SJSA1 (cell line): Measurements from ENCODE around the gene C14orf93. TPM values are rescaled to one million over a fixed set of nuclear protein-coding genes. Genes with fewer than 3 reads are reported as not detected.

Experiments used
- DNase-seq, 2 experiments: peaks; one replicate each; pipeline ENCODE4 v3.0.0-alpha.2; 2015 to 2020; ENCODE audit warnings: low spot score in 2 of 2, low read depth in 1 of 2
- H3K27ac ChIP-seq: fragments of 250-450 bp; sonication (Bioruptor Pico); 2 replicates; pipeline ENCODE4 v1.5.1; 2020; ENCODE audit warnings: mild to moderate bottlenecking, moderate library complexity
- H3K27me3 ChIP-seq: fragments of 250-450 bp; sonication (Bioruptor Pico); replicated peaks from 2 replicates; pipeline ENCODE4 v1.5.1; 2020; ENCODE audit warnings: mild to moderate bottlenecking, moderate library complexity
- H3K36me3 ChIP-seq: fragments of 250-450 bp; sonication (Bioruptor Pico); 2 replicates; pipeline ENCODE4 v1.5.1; 2020; ENCODE audit warnings: mild to moderate bottlenecking
- H3K4me1 ChIP-seq: fragments of 250-450 bp; sonication (Bioruptor Pico); replicated peaks from 2 replicates; pipeline ENCODE4 v1.6.1; 2021; ENCODE audit warnings: mild to moderate bottlenecking
- H3K4me3 ChIP-seq: fragments of 250-450 bp; sonication (Bioruptor Pico); 2 replicates; pipeline ENCODE4 v1.5.1; 2020; ENCODE audit warnings: mild to moderate bottlenecking
- H3K9me3 ChIP-seq: fragments of 250-450 bp; sonication (Bioruptor Pico); replicated peaks from 2 replicates; pipeline ENCODE4 v1.5.1; 2020; ENCODE audit warnings: mild to moderate bottlenecking
- total RNA-seq: library from RNA; depleted of rRNA; stranded (reverse); fragments of >200 nt; shearing (Covaris generic); gene quantifications from 2 replicates; pipeline ENCODE4 v1.2.3, GENCODE V29; 2014

The C14orf93 gene
- total RNA-seq, 1 experiment from 2014 or later: 6.5 TPM

DNA sequence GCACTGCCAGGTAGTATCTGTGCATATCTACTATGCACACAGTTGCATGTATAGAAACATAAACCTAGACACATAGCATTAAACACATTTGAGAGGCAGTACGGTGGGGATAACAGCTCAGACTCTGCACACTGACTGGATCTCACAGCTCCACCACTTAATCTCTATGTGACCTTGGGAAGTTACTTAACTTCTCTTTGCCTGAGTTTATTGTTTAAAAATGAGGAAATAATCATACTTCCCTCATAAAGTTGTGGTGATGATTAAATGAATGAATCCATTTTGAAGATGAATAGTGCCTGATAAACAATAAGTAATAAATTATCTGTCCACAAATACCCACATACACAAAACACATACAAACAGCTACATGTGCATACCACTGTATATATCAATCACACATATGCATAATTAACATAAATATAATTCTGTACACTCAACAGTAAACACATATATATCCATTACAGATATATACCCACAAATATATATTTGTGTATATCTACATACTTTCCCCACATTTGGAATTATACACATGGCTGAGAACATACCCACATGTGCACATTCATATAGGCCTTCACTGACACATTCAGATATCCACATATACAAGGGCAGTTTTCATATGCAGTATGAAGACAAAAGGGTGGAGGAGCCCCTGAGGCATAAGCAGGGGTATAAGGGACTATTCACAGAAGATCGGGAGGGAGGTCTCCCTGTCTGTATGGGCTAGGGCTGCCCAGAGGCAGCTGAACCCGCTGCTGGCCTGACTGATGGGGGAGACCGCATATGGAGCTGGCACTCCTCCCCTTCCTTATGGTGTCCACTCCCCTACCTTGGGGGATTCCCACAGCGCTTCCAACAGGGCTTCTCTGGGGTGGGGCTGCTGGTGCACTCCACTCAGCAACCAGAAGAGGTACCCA is 41.5 kb upstream of the C14orf93 start:
- H3K36me3 ChIP-seq: peaks cover 7% of the 10 kb centered on the region
- no peak for DNase-seq
- peaks cover 19% of the 10 kb centered on the region for H3K4me1 ChIP-seq
- no peaks in the 10 kb centered on the region for H3K9me3 ChIP-seq
- no peaks in the 10 kb centered on the region for H3K27me3 ChIP-seq
- no peak overlapping the region for H3K27ac ChIP-seq
- no peak overlapping the region for H3K4me3 ChIP-seq

DNA sequence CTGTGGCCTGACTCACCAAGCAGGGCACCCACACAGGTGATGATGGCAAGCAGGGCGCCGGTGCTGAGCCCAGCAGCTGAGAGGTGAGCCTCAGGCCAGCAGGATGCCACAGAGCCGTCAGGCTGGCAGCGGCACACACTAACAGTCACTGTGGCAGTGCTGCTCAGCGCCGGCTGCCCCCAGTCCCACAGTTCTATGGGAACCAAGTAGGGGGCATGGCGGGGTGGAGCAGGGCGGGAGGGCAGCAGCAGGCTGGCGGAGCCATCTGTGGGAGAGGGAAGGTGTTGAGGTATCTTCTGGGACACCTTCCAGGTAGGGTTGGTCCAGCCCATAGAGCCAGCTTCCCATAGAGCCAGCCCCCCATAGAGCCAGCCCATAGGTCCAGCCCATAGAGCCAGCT is 39.1 kb upstream of the C14orf93 start:
- H3K27ac ChIP-seq: no peak overlapping the region
- no peak overlapping the region for H3K4me3 ChIP-seq
- H3K4me1 ChIP-seq: peaks cover 20% of the 10 kb centered on the region
- peaks cover 7% of the 10 kb centered on the region for H3K36me3 ChIP-seq
- no peak for DNase-seq
- H3K9me3 ChIP-seq: no peaks in the 10 kb centered on the region
- H3K27me3 ChIP-seq: no peaks in the 10 kb centered on the region

DNA sequence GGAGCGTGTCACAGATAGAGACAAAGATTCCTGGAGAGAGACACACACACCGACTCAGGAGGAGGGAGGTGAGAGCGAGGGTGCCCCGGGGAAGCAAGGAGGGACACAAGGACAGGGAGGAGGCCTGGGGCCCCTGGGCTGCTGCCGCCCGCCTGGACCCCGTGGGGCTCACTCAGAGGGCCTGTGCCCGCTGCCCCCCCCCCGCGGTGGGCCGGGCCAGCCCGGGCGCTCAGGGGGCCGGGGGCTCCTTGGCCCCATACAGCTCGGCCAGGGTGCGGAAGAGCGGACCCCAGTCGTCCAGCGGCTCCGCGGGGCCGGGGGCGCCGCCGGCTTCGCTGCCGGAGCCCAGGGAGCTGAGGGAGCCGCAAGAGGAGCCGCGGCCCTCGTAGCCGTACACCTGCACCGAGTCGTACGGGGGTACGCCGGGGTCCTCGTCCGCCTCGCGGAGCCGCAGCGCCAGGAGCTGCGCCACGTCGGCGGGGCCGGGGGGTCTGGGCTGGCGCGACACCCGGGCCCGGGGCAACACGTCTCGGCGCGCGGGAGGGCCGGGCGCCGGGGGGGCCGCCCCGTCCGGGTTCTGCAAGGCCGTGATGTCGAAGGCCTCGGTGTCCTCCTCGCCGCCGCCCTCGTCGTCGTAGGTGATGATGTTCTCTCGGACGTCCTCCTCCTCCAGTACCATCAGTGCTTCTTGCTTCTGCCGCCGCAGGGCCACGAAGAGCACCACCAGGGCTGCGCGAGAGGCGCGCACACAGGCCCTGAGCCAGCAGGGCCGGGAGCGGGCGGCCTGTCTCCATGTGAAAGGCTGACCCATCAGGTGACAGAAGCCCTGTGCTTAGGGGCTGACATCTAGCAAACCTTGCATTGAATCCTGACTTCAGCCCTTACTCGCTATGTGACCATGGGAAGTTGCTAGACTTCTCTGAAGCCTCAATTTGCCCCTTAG is 38.1 kb upstream of the C14orf93 start:
- Histone ChIP-seq H3K36me3 (peaks cover 7% of the 10 kb centered on the region), H3K27ac (no peak overlapping the region), H3K4me1 (peaks cover 20% of the 10 kb centered on the region), H3K4me3 (no peak overlapping the region), H3K9me3 (no peaks in the 10 kb centered on the region), H3K27me3 (no peaks in the 10 kb centered on the region)
- DNase-seq: no peak

DNA sequence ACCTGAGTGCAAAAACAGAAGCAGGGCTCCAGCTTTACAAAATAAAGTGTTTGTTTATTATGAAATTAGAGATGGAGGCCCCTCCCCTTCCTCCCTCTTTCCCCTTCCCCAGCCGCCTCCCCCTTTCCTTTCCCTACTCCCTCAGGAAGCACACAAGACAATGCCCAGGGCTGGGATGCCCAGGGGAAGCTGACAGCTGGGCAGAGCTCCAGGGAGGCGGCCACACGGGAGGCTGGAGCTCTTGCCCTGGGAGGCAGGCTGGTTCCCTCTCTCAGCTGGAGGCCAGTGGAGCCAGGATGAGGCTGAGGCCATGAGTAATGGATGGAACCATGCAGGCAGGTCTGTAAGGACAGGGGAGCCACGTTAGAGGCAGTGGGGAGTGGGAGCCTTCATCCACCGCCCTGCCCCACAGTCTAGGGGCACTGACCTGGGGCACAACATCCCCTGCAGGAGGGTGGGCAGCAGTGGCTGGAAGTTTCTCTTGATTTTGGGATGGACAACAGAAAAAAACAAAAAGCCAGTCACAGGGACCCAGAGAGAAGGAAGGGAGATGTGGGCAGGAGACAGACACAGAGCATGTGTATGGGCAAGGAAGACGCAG is 37.2 kb upstream of the C14orf93 start:
- H3K27me3 ChIP-seq: no peaks in the 10 kb centered on the region
- H3K36me3 ChIP-seq: peaks cover 7% of the 10 kb centered on the region; the same call in 1 of the 2 replicates
- H3K27ac ChIP-seq: no peak overlapping the region
- H3K4me1 ChIP-seq: peaks cover 21% of the 10 kb centered on the region
- H3K4me3 ChIP-seq: no peak overlapping the region
- DNase-seq: peak; percentile 32 to 64
- no peaks in the 10 kb centered on the region for H3K9me3 ChIP-seq

DNA sequence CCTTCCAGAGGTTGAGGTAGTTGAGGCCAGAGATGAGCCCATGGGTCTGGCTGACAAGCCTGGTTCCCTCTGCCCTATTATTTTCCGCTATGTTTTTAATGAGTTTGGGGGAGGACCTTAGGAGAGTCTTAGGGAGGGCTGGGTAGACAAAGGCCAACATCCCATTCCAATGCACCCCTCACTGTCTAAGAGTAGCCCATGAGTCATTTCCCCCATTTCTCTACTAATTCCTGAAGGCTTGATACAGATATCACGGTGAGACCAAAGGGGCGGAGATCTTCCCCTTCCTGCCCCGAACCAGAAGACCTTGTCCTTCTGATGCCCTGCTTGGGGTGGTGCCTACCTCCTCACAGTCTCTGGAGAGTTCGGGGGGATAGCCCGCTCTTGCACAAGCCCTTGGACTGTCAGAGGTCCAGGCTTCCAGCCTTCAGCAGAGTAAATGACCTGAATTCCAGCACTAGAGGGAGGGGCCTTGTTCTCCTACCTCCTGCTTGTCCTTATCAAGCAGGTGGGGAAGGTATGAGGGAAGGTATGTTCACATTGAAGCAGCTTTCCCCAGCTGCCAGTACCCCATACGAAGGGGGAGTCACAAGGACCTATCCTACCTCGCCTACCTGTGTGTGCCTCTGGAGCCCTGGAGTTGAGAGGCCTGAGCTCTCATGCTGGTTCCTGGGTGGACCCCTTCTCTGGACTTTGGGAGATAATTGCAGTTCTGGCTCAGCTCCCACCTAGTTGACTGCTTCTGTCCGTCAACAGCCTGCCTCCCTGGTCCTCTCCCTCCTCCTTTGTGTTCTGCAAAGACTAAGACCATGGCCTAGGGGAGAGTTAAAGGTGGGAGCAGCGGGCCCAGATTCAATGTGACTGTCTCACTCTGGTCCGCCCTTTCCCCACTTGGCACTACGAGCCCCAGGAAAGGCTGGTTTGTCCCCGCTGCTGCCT is 35.7 kb upstream of the C14orf93 start:
- no peak overlapping the region for H3K27ac ChIP-seq
- H3K4me3 ChIP-seq: no peak overlapping the region
- peaks cover 7% of the 10 kb centered on the region; the same call in 1 of the 2 replicates for H3K36me3 ChIP-seq
- H3K27me3 ChIP-seq: no peaks in the 10 kb centered on the region
- H3K9me3 ChIP-seq: no peaks in the 10 kb centered on the region
- DNase-seq: no peak
- H3K4me1 ChIP-seq: peaks cover 32% of the 10 kb centered on the region

DNA sequence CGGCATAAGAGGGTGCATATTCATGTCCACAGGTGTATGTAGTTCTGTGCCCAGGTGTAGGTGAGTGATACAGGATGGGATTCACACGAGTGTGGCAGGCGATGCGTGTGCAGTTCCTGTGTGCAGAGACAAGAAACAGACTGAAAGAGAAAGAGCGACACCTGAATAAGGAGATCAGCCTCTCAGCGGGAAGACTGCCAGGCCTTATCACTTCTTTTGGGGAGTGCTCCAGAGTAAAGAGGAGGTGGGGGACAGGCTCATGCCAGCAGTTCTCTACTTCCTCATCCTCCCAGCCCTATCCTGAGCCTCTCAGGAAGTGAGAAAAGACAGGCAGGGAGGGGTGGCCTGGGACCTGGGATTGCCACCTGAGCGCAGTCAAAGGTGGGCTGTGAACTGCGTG is 34.9 kb upstream of the C14orf93 start:
- Histone ChIP-seq H3K36me3 (peaks cover 5% of the 10 kb centered on the region; the same call in 1 of the 2 replicates), H3K27me3 (no peaks in the 10 kb centered on the region), H3K4me1 (peaks cover 32% of the 10 kb centered on the region), H3K9me3 (no peaks in the 10 kb centered on the region), H3K4me3 (no peak overlapping the region), H3K27ac (no peak overlapping the region)
- no peak for DNase-seq

DNA sequence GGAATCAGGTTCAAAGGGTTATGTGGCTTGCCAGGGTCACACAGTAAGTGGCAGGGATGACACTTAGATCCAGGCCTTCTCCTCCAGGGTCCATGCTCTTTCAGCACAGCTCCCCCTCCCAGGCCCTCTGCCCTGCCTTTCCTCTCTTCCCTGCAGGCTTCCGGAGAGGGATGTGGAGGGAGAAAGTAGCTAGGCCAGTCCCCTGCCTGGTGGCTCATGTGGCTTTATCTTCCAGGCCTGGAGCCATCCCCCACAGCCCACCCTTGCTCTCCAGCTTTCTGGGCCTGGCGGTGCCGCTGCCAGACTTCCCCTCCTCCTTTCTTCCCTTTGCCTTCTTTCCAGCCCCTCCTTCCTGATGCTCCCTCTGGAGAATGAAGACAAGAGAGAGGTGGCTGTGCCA is 33.8 kb upstream of the C14orf93 start:
- Histone ChIP-seq H3K27ac (no peak overlapping the region), H3K4me3 (no peak overlapping the region), H3K36me3 (peaks cover 3% of the 10 kb centered on the region; the same call in 1 of the 2 replicates), H3K4me1 (peaks cover 32% of the 10 kb centered on the region), H3K27me3 (no peaks in the 10 kb centered on the region), H3K9me3 (no peaks in the 10 kb centered on the region)
- no peak for DNase-seq

DNA sequence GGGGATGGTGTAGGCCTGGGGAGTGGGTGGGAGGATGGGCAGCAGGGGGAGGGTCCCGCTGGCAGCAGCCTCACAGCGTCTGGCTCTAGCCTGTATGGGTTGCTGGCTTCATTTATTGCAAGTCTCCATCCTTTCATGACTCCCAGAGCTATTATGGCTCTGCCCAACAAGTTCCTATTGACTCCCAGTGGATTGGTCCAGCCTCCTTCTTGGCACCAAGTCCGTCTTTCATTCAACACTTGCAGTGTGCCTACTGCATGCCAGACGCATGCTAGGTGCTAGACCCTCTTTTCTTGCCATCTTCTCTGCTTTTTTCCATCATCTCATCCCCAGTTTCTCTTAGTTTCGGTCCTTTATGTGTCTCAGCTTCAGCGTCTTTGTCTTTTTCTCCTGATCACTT is 33.2 kb upstream of the C14orf93 start:
- Histone ChIP-seq H3K9me3 (no peaks in the 10 kb centered on the region), H3K27ac (no peak overlapping the region), H3K36me3 (peaks cover 3% of the 10 kb centered on the region; the same call in 1 of the 2 replicates), H3K4me1 (peaks cover 32% of the 10 kb centered on the region), H3K4me3 (no peak overlapping the region), H3K27me3 (no peaks in the 10 kb centered on the region)
- no peak for DNase-seq

DNA sequence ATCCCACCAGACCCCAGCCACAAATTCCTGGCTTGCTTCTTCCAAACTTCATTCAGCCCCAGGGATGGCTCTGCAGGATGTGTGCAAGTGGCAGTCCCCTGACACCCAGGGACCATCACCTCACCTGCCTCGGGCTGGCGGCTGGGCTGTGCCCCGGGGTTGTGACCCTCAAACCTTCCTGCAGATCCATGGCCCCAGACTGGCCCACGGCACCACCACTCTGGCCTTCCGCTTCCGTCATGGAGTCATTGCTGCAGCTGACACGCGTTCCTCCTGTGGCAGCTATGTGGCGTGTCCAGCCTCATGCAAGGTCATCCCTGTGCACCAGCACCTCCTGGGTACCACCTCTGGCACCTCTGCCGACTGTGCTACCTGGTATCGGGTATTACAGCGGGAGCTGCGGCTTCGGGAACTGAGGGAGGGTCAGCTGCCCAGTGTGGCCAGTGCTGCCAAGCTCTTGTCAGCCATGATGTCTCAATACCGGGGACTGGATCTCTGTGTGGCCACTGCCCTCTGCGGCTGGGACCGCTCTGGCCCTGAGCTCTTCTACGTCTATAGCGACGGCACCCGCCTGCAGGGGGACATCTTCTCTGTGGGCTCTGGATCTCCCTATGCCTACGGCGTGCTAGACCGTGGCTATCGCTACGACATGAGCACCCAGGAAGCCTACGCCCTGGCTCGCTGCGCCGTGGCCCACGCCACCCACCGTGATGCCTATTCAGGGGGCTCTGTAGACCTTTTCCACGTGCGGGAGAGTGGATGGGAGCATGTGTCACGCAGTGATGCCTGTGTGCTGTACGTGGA is 32.4 kb upstream of the C14orf93 start, which contains the start of gene PSMB11:
Gene PSMB11, plus strand, starts transcription at position 51 of the 804 bp plus-strand sequence. Its CDS starts 14 bp downstream, at position 65.
- peaks cover 30% of the 10 kb centered on the region for H3K4me1 ChIP-seq
- H3K27ac ChIP-seq: no peak within 1 kb of the TSS
- H3K9me3 ChIP-seq: no peaks in the 10 kb centered on the region
- H3K36me3 ChIP-seq: peaks cover under 1% of the 10 kb centered on the region; the same call in 1 of the 2 replicates
- no peak within 1 kb of the TSS for H3K4me3 ChIP-seq
- DNase-seq: no peak
- no peaks in the 10 kb centered on the region for H3K27me3 ChIP-seq

DNA sequence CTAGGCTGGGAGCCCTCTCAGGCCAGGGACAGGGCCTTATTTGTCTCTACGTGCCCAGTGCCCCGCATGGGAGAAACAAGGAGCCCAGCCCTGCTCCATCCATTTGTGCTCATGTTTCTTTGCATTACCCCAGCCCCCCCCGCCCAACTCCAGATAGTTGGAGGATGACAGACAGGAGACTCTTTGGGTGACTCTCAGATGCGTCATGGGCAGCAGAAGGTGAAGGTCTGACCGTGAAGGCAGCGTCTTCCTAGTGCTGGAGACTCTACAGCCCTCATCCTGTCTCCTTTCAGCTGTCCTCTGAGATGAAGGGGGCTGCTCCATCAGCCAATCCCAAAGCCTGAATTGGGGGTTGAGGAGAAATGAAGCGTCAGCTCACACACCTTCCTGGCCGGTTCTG is 31.8 kb upstream of the C14orf93 start:
- H3K9me3 ChIP-seq: no peaks in the 10 kb centered on the region
- H3K4me1 ChIP-seq: peaks cover 23% of the 10 kb centered on the region
- no peak overlapping the region for H3K4me3 ChIP-seq
- no peaks in the 10 kb centered on the region for H3K36me3 ChIP-seq
- DNase-seq: no peak
- no peak overlapping the region for H3K27ac ChIP-seq
- H3K27me3 ChIP-seq: no peaks in the 10 kb centered on the region

DNA sequence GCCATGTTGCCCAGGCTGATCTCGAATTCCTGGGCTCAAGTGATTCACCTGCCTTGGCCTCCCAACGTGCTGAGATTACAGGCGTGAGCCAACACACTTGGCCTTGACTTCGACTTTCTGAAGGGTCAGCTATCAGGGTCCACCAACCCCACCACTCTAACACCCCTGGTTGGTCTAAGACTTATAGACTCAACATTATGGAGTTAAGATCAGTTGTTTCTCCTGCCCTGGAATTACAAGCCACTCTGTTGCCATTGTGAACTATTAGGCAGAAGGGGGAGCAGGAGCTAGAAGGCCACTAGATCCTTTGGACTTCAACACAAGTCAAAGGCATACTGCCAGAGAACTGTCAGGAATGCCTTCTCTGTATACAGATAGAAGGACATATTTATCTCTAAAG is 30.2 kb upstream of the C14orf93 start:
- Histone ChIP-seq H3K27me3 (no peaks in the 10 kb centered on the region), H3K4me1 (peaks cover 18% of the 10 kb centered on the region), H3K27ac (no peak overlapping the region), H3K36me3 (no peaks in the 10 kb centered on the region), H3K9me3 (no peaks in the 10 kb centered on the region), H3K4me3 (no peak overlapping the region)
- DNase-seq: no peak
